ES-I3 (cell line): ENCODE measurements around the gene C1QTNF12.

Experiments
- H3K36me3 ChIP-seq: 2 replicates; pipeline ENCODE4 v1.6.1; 2013; ENCODE audit warnings: mild to moderate bottlenecking, low read length, control low read depth, moderate library complexity; ENCODE audit not compliant: insufficient read depth
- H3K4me1 ChIP-seq: 2 replicates; pipeline ENCODE4 v1.6.1; 2013; ENCODE audit warnings: mild to moderate bottlenecking, control low read depth, low read length; ENCODE audit not compliant: insufficient read depth
- H3K9ac ChIP-seq: 2 replicates; pipeline ENCODE4 v1.6.1; 2013; ENCODE audit warnings: low read depth, mild to moderate bottlenecking, low read length, moderate library complexity
- H3K9me3 ChIP-seq: 2 replicates; pipeline ENCODE4 v1.6.1; 2013; ENCODE audit warnings: mild to moderate bottlenecking, low read length, moderate library complexity; ENCODE audit not compliant: control insufficient read depth, insufficient read depth

Gene C1QTNF12

DNA sequence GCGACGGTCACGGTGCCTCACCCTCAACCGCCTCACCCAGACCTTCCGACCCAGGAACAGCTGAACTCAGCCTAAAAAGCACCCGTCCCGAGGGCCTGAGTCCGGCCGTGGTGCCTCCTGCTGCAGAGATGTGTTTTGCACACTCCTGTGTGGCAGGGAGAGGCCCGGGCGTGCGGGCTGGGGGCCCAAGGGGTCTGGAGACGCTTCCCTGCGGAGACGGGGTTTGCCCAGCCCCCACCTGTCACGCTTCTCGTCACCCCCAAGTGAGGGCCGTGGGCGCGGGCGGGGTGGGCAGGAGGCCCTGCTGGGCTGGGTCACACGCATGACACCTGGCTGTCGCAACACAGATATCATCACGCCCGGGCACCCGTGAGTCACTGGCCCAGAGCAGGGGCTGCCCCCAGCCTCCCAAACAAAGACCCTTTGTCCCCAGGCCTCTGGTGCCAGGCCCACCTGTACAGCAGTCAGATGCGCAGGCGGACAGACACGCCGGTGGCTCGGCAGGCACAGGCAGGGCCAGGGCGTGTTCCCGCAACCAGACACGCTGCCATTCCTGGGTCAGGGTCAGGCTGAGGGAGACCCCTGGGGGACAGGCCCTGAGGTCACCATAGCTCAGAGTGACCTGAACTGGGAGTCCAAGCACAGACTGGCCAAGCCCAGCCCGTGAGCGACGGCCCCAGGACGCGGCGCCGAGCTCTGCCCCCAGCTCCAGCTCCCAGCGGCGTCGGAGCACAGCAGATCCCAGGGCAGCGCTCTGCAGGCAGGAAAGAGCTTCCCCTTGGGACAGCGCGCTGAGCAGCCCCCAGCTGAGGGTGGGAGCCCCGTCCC lies 8.4 kb downstream of the C1QTNF12 start:
- H3K9ac ChIP-seq = no peak overlapping the region
- H3K9me3 ChIP-seq = no peaks in the 10 kb centered on the region
- peaks cover 4% of the 10 kb centered on the region; the same call in 1 of the 2 replicates for H3K4me1 ChIP-seq
- no peaks in the 10 kb centered on the region for H3K36me3 ChIP-seq

DNA sequence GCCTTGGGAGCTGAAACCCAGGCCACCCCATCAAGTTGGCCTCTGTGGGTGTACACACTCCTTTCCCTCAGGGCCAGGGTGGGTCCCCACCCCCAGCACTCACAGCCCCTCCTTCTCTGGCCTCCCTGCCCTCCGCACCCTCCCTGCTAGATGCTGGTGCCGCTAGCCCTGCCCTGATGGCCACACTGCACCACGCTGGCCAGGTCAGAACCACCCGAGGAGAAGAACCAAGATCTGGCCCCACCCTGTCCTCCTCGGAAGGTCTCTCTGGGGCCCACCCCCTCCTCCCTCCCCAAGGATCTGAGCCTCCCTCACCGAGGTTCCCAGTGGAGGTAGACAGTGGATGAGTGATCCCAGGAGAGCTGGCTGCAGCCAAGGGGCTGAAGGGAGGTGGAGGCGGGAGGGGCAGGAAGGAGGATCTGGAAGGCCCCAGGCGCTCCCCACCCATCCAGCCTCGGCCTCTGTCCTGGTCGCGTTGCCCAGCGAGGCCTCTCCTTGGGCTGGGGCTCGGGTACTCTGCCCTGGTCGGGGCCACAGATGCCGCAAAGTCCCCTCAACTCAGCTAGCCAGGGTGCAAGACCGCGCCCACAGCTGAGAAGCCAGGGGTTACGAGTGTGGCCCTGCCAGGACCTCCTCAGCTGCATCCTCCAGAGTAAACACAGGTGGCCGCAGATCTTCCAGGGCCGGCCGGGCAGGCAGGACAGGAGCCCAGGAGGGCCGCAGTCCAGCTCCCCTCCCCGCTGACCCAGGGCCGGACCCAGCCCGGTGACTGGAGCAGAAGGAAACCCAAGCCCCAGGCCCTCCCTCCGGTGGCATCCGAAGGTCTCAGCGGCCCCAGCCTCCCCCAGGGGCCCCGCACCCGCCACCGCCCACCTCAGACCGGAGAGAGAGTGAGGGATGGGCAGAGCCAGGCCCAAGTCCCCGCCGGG lies 9.3 kb downstream of the C1QTNF12 start:
- H3K4me1 ChIP-seq = peaks cover 4% of the 10 kb centered on the region; the same call in 1 of the 2 replicates
- no peak overlapping the region for H3K9ac ChIP-seq
- H3K36me3 ChIP-seq = no peaks in the 10 kb centered on the region
- H3K9me3 ChIP-seq = no peaks in the 10 kb centered on the region

DNA sequence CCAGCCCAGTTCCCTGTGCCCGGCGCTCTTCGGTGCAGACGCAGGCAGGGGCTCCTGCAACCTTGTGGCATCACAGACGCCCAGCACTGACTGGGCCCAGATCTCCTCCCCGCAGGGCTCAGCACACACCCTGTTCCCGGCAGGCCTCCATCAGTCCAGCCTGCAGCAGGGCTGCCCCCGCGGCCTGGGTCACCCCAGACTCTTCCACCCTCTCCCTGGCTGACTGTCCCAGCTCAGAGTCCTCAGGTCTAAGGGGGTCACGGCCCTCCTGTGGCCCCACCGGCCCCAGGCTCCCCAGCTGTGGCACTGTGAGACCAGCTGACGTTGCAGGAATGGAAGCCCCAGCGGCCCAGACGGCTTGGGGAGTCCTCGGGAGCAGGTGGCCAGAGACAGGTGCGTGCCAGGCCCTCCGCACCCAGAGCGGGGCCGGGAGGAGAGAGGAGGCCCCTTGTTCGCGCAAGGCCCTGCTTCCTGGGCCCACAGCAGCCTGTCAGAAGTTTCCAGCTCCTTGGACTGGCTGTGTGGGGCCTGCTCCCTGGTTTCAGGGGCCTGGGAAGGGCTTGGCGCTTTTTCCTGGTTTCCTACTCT lies 10.3 kb downstream of the C1QTNF12 start:
- Histone ChIP-seq H3K36me3 (no peaks in the 10 kb centered on the region), H3K9ac (no peak overlapping the region), H3K4me1 (peaks cover 4% of the 10 kb centered on the region; the same call in 1 of the 2 replicates), H3K9me3 (no peaks in the 10 kb centered on the region)

DNA sequence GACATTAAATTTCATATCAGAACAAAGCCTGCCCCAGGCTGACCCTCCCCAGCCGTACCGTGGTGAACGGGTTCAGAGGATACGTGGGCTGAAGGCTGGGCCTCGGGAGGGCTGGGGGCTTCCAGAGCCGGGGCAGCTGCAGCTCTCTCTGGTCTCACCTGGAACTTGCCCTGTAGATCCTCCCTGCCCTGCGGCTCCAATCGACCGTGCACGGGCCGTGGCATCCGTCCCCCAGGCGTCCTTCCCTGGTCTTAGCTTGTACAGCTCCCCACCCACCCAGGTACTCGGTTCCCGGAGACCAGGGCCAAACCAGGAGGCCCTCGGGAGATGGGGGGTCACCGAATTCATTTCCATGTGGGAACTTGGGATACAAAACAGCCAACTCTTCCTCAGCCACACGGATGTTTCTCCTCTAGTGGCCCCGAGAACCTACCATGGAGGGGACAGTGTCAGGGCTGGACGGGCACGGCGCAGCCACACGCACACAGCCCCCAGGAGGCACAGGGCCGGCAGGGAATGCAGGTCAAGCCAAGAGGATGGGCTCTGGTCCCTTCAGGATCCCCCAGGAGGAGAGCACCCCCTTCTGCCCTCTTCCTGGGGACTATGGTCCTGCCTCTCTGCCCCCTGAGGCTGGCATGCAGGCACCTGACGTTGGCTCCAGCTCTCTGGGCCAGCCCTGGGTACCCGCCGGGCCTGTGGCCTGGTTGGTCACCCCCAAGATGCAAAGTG lies 11.3 kb downstream of the C1QTNF12 start:
- Histone ChIP-seq H3K9ac (no peak overlapping the region), H3K4me1 (peaks cover 4% of the 10 kb centered on the region; the same call in 1 of the 2 replicates), H3K9me3 (no peaks in the 10 kb centered on the region), H3K36me3 (no peaks in the 10 kb centered on the region)

DNA sequence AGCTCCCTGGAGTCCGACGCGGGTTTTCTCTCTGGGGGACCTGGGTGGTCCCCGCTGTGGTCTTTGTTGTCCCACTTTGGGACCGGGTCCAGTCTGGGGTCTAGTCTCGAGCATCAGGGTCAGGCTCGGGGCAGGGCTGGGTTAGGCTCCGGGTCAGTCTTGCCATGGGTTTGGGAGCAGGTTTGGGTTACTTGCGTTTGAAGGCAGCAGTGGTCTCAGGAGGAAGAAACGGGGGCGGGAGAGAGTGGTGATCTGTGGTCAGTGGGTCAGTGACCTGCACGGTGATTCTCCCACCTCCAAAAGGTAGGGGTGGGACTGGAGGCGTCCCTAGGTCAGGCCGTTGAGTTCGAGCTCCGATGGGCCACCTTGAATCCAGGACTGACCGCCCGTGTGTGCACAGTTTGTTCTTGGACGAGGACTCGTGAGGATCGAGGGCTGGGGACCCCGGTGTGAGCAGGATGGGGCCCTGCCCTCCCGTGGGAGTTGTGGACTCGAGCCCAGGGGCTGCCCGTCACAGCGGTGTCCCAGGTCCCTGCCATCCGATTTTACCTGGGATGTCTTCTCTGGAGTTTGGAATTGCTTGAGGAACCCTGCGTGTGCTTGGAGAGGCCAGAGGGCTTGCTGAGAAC lies 12.2 kb downstream of the C1QTNF12 start:
- Histone ChIP-seq H3K36me3 (no peaks in the 10 kb centered on the region), H3K9ac (no peak overlapping the region), H3K9me3 (no peaks in the 10 kb centered on the region), H3K4me1 (peaks cover 4% of the 10 kb centered on the region; the same call in 1 of the 2 replicates)

DNA sequence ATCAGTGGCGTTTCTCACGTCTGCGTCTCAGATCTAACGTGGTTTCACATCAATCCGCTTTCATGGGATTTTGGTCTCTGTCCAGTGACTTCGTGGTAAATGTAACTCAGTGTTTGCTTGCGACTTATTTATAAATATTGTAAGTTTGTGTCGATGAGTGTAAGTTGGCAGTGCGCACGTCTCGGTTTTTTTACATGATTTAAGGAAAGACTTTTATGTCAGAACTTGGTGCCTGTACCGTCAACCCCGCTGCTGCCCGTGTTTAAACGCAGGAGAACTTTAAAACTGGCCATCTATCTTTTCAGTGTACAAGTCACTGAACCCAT lies 13.0 kb downstream of the C1QTNF12 start:
- no peaks in the 10 kb centered on the region for H3K9me3 ChIP-seq
- no peak overlapping the region for H3K9ac ChIP-seq
- peaks cover 4% of the 10 kb centered on the region; the same call in 1 of the 2 replicates for H3K4me1 ChIP-seq
- no peaks in the 10 kb centered on the region for H3K36me3 ChIP-seq

DNA sequence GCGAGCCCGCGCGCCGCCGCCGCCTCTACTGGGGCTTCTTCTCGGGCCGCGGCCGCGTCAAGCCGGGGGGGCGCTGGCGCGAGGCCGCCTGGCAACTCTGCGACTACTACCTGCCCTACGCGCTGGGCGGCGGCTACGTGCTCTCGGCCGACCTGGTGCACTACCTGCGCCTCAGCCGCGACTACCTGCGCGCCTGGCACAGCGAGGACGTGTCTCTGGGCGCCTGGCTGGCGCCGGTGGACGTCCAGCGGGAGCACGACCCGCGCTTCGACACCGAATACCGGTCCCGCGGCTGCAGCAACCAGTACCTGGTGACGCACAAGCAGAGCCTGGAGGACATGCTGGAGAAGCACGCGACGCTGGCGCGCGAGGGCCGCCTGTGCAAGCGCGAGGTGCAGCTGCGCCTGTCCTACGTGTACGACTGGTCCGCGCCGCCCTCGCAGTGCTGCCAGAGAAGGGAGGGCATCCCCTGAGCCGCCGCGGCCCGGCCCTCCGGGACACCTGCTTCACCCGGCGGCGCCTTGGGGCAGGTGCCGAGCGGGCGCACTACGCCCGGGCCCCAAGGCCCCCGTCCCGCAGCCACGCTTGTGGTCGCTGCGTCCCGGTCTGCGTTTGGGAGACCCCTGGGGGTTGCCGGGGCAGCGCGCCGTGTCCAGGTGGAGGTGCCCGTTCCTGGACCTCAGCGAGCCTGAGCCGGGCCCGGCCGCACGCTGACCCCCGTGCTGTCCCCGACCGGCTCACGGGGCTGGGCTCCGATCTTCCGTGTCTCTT lies 13.5 kb downstream of the C1QTNF12 start:
- H3K4me1 ChIP-seq = peaks cover 4% of the 10 kb centered on the region; the same call in 1 of the 2 replicates
- no peaks in the 10 kb centered on the region for H3K36me3 ChIP-seq
- no peaks in the 10 kb centered on the region for H3K9me3 ChIP-seq
- H3K9ac ChIP-seq = peak overlapping the region; percentile 30; the same call in 1 of the 2 replicates

DNA sequence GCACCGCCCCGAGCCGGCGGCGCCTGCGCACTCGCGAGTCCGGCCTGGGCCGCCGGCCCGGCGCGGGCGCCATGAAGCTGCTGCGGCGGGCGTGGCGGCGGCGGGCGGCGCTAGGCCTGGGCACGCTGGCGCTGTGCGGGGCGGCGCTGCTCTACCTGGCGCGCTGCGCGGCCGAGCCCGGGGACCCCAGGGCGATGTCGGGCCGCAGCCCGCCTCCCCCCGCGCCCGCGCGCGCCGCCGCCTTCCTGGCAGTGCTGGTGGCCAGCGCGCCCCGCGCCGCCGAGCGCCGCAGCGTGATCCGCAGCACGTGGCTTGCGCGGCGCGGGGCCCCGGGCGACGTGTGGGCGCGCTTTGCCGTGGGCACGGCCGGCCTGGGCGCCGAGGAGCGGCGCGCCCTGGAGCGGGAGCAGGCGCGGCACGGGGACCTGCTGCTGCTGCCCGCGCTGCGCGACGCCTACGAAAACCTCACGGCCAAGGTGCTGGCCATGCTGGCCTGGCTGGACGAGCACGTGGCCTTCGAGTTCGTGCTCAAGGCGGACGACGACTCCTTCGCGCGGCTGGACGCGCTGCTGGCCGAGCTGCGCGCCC lies 14.2 kb downstream of the C1QTNF12 start, which contains the start of gene B3GALT6:
Gene B3GALT6 (plus strand): TSS at position 30 of the 588 bp plus-strand sequence. CDS start 42 bp downstream, at position 72.
- H3K4me1 ChIP-seq = peaks cover 4% of the 10 kb centered on the region; the same call in 1 of the 2 replicates
- H3K36me3 ChIP-seq = no peaks in the 10 kb centered on the region
- peak within 1 kb of the TSS; percentile 91 for H3K9ac ChIP-seq
- H3K9me3 ChIP-seq = no peaks in the 10 kb centered on the region

DNA sequence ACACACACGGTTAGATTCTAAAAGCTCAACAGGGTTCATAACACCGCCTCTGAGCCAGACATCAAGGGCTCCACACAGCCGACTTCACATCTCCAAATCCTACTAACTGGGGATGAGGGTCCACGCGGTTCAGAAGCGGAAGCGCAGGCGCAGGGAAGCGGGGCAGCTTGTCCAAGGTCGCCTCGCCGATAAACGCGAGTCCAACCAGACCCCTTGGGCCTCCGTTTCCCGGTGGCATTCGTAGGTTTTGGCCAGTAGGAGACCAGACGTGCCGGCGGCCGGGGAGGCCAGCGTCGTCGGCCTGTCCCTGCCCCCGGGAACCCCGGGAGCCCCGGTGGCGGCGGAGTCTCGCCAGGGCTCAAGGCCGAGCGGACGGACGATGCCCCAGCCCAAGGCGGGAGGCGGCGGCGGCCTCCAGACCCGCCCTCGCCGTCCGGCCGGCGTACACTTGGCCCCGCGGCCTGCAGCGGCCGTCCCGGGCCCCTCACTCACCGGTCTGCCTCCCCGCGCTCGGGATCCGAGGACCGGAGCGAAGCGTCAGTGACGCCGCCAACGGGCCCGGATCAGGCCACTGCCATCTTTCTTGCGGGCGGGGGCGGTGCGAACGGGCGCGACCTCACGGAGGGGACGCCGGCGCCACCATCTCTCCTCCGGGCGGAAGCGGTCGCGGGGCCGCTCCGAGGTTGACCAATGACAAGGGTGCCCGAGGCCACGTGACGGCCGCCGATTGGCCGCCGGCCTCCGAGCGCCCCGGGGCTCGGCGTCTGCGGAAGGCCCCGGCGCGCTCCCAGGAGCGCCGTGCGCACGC lies 14.9 kb downstream of the C1QTNF12 start, which contains the start of gene SDF4:
Gene SDF4 (minus strand): TSS at position 602 of the 808 bp plus-strand sequence. CDS start 3,229 bp downstream, outside the sequence.
- Histone ChIP-seq H3K4me1 (no peaks in the 10 kb centered on the region), H3K9me3 (no peaks in the 10 kb centered on the region), H3K9ac (peak within 1 kb of the TSS; percentile 91), H3K36me3 (no peaks in the 10 kb centered on the region)

DNA sequence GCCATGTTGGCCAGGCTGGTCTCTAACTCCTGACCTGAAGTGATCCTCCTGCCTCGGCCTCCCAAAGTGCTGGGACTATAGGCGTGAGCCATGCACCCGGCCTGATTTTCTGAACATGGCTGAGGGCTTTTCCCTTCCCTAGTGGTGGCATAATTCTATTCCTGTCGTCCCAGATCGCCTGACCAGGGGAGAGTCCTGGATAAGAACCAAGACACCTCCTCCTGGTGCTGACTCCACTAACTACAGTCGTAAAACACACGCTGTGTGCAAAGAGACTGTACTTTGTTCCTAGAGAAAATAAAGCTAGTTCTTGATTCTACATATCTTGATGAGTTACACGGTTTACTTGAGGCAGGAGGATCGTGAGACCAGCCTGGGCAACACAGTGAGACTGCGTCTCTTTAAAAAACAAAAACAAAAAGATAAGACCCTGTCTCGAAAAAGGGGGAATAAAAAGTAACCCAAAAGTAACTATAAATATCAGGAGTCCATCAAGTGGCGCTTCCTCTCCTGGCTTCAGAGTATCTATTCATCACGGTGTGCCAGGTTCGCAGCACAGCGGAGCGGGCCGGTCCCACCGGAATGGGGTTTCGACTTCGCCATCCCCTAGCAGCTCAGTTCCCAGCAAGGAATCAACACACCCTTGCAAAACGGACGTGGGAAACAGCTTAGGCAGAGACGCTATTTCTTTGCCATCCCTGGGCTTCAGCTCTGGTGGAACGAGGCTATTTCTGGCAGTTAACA lies 15.7 kb downstream of the C1QTNF12 start:
- H3K9ac ChIP-seq = peak overlapping the region; percentile 91
- H3K36me3 ChIP-seq = no peaks in the 10 kb centered on the region
- no peaks in the 10 kb centered on the region for H3K9me3 ChIP-seq
- no peaks in the 10 kb centered on the region for H3K4me1 ChIP-seq

DNA sequence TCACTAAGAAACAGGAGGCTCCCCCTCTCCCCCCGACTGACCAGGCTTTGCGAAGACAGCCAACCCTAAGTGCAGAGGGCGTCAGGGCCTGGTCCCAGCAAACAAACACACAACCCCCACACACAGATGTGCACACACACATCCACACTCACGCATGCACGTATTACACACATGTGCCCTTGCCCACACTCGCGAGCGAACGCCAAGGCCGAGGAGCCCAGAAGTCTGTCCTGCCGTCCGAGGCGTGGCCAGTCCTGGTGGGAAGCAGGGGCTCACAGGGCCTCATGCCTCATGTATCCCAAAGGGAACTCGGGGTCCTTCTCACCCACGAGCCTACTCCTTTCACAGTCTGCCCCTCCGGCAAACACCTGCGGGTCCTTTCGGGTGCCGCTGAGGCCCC lies 16.8 kb downstream of the C1QTNF12 start:
- Histone ChIP-seq H3K9ac (no peak overlapping the region), H3K4me1 (no peaks in the 10 kb centered on the region), H3K36me3 (no peaks in the 10 kb centered on the region), H3K9me3 (no peaks in the 10 kb centered on the region)
